AG09309 (cell line): Measurements from ENCODE around the gene ZCCHC10.

Experiments used
- DNase-seq: peaks from one replicate; pipeline ENCODE4 v3.0.0-alpha.2; 2010; ENCODE audit warnings: low read depth
- H3K4me3 ChIP-seq: 2 replicates; pipeline ENCODE4 v1.5.1; 2011; ENCODE audit warnings: mild to moderate bottlenecking, low read depth, low read length, moderate library complexity; ENCODE audit not compliant: control insufficient read depth
- TF ChIP-seq, protein P1 (sequence below): IDR thresholded peaks from 2 replicates; pipeline ENCODE4 v1.5.1; 2011; ENCODE audit warnings: mild to moderate bottlenecking, low read depth, low read length, inconsistent platforms; ENCODE audit not compliant: insufficient read depth, control insufficient read depth; ENCODE audit errors: missing control alignments

The ZCCHC10 gene

DNA sequence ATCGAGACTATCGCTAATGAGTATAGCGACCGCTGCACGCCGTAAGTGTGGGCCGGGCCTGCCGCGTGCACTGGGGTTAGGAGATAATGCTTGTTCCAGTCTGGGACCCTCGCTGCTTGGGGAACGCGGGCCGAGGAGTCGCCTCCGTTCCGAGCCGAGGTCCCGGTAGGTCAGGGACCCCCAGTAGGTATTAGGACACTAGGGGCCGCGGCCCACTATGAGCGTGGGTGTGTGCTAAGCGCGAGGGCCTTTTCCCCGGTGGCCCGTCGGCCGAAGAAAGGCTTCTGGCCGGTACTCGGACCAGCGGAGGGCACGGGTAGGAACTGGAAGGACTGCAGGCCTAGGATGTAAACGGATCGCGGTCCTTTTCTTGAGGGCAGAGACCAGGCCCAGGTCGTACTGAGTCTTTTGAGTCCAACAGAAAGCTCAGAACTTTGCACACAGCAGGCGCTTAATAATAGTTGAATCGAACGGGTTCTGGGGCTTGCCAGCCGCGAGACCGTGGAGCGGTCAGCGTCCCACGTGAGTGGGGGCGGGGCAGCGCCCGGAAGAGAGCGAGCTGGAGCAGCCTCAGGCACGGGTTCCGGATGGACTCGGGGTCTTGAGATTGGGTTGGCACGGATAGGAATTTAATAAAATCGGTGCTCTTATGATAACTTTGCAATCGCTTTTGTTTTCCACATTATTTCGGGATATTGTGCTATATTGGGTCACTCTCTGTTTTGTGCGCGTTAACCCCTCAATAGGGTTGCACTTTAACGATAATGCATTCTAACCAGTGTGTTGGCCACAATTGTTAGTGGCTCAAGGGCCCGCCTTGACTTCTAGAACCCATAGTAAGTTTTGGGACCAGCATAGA lies 26.2 kb upstream of the ZCCHC10 start:
- TF ChIP-seq, protein P1, sequence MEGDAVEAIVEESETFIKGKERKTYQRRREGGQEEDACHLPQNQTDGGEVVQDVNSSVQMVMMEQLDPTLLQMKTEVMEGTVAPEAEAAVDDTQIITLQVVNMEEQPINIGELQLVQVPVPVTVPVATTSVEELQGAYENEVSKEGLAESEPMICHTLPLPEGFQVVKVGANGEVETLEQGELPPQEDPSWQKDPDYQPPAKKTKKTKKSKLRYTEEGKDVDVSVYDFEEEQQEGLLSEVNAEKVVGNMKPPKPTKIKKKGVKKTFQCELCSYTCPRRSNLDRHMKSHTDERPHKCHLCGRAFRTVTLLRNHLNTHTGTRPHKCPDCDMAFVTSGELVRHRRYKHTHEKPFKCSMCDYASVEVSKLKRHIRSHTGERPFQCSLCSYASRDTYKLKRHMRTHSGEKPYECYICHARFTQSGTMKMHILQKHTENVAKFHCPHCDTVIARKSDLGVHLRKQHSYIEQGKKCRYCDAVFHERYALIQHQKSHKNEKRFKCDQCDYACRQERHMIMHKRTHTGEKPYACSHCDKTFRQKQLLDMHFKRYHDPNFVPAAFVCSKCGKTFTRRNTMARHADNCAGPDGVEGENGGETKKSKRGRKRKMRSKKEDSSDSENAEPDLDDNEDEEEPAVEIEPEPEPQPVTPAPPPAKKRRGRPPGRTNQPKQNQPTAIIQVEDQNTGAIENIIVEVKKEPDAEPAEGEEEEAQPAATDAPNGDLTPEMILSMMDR, result no peak
- no peak for DNase-seq
- peak overlapping the region; percentile 98 for H3K4me3 ChIP-seq

DNA sequence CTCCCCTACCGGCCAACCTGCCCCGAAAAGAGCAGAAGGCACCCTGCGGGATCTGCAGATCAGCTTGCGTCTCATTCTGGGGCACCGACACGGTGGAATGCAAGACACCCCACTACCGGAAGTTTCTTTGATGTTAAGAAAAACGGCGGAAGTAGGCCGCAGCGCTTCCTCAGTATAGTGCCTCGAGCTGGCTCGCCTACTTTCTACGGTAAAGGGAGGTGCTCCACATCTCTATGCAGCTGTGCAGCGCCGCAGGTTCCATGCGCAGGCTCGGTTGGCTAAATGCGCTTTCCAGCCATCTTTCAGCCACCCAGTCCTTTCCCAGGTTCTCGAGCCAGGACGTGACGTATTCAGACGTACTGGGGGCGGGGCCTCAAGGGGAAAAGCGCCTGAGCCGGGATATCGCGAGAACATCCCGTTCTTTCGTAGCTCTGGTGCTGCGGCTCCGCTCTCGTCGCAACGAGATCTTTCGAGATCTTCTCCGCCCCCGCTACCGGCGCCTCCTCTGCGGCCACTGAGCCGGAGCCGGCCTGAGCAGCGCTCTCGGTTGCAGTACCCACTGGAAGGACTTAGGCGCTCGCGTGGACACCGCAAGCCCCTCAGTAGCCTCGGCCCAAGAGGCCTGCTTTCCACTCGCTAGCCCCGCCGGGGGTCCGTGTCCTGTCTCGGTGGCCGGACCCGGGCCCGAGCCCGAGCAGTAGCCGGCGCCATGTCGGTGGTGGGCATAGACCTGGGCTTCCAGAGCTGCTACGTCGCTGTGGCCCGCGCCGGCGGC lies 25.4 kb upstream of the ZCCHC10 start, which contains the start of gene HSPA4:
Gene HSPA4 (plus strand): TSS at position 472 of the 775 bp plus-strand sequence. CDS start 238 bp downstream, at position 710.
- DNase-seq, result peak; percentile 94
- TF ChIP-seq, protein P1, result no peak
- H3K4me3 ChIP-seq, result peak within 1 kb of the TSS; percentile 98

DNA sequence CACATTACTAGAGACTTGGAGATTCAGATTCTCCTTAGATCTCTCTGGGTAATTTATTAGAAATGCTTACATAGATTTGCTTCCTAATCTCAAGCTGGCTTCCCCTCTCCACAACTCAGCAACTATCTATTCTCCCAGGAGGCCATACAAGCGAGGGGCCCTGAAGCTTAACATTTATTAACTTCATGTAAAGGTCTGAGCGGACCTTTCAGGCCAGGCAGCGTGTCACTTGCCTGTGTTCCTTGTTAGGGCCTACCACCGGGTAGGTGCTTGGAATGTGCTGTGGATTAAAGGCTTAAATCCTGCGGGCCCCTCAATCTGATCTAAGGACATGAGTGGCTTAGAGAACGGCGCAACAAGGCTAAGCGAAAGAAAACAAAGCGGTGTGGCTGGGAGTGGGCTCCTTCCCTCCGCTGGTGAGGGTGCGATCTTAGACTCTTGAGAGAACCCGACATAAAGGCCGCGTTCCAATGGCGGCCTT lies 24.8 kb upstream of the ZCCHC10 start:
- DNase-seq, result no peak
- TF ChIP-seq, protein P1, result no peak
- peak overlapping the region; percentile 98 for H3K4me3 ChIP-seq

DNA sequence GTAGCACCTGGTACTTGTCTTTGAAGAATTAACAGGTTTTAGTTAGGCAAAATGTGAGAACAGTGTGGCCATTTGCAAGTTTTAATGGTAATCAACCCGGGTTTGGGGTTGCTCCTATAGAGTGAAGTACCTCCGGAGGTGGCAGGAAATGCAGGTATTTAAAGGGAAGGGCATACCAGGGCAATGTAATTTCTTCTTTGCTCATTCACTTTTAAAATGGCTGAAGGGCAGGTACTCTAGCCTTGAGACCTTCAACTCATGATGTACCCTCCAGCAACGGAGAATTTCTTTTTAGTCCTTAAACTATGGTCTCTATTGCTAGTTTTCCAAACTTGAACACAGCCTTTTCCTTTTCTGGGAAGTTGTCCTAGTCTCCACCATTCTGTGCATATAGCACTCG lies 24.2 kb upstream of the ZCCHC10 start:
- TF ChIP-seq, protein P1, result no peak
- H3K4me3 ChIP-seq, result peak overlapping the region; percentile 98
- DNase-seq, result no peak

DNA sequence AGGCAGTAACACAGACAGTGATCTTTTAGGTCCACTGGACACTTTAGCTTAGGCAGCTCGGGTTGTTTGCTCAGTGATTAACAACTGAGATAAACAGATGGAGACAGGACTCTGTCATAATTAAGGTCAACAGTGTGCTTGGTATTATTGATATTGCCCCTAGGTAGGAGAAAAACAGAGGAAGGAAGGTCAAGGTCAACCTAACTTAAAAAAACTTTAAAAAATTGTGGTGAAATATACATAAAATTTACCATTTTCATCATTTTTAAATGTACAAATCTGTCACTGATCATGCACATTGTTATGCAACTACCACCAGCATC lies 23.3 kb upstream of the ZCCHC10 start:
- no peak for DNase-seq
- TF ChIP-seq, protein P1, result no peak
- no peak overlapping the region for H3K4me3 ChIP-seq

DNA sequence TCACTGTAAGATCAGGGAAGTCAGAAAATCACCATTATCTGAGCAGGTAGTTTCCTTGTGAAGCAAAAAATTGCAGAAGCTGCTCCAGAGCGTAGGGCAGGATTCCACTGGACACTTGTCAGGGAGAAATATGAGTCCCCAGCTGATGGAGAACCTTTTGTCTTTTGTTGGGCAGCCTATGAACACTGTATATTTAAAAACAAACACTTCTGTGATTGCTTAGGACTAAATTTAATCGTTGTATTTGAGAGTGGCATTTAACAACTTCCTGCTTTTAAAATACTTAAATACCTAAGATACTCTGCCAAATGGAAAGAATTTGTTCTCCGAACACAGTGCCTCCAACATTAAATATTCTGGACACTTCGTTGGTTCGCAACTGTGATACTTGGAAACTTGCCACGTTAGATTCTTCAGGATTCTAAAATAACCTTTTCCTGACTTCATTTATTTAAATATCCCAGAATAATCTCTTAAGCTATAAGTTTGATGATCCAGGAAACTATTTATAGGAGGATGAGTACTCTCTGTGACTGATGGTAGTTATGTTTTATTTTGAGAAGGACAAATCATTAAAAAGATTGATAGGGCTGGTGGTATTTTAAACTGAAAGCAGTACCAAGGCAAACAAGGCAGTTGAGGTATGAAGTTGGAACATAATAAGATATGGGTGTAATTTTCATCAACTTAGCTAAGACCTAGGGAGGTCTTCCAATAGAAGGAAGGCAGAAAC lies 22.8 kb upstream of the ZCCHC10 start:
- TF ChIP-seq, protein P1, result no peak
- no peak overlapping the region for H3K4me3 ChIP-seq
- DNase-seq, result no peak
